IPS-NIHi11 (cell line): ENCODE results near the gene KIF3B.
"Not testable (repeated sequence)": the region's sequence is repeated elsewhere in the genome, so short reads cannot be mapped to it uniquely, and the experiment has no call there.

Source experiments
- DNase-seq: peaks from one replicate; pipeline ENCODE4 v3.0.0; 2012; ENCODE audit warnings: mixed read lengths, low spot score

Gene KIF3B

DNA sequence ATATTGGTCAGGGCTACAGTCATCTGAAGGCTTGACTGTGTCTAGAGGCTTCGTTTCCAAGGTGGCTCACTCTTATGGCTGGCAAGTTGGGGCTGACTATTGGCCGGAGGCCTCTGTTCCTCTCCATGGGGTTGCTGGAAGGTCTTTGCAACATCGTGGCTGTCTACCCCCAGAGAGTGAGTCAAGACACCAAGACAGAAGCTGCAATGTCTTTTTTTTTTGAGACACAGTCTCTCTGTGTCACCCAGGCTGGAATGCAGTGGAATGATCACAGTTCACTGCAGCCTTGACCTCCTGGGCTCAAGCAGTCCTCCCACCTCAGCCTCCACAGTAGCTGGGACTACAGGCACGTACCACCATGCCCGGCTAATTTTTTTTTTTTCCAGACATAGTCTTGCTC, 29.4 kb upstream of the KIF3B start:
- no peak for DNase-seq

DNA sequence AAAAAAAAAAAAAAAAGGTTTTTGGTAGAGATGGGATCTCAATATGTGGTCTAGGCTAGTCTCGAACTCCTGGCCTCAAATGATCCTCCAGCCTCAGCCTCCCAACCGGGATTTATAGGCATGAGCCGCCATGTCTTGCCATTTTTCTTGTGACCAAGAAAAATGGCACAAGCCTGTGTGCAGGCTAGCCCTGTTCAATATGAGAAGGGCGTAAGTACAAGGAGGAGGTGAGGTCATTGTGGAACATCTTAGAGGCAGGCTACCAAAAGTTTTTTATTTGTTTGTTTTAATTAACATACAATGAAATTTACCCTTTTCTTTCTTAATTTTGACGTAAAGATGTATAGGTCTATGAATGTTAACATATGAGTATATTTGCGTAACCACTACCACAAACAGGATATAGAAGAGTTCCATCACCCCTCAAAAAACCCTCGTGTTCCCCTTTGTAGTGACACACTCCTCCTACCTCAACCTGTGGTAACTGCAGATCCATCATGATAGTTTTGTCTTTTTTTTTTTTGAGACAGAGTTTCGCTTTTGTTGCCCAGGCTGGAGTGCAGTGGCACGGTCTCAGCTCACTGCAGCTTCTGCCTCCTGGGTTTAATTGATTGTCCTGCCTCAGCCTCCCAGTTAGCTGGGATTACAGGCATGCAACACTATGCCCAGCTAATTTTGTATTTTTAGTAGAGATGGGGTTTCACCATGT, 28.3 kb upstream of the KIF3B start:
- no peak for DNase-seq

DNA sequence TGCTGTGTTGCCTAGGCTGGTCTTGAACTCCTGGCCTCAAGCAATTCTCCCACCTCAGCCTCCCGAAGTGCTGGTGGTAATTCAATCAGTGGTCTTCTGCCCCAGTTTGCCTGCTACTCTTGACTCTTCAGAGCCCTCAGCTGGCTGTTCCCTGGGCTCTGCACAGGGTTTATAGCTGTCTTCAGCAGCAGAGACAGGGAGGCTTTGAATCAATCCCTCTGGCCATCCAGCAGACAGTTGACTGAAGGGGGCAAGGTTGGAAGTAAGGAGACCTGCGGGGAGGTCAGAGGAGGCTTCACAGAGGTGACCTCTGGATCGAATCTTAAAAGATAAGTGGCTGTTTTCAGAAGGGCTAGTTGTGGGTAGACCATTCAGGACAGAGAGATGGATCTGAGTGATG, 26.0 kb upstream of the KIF3B start:
- DNase-seq, result no peak

DNA sequence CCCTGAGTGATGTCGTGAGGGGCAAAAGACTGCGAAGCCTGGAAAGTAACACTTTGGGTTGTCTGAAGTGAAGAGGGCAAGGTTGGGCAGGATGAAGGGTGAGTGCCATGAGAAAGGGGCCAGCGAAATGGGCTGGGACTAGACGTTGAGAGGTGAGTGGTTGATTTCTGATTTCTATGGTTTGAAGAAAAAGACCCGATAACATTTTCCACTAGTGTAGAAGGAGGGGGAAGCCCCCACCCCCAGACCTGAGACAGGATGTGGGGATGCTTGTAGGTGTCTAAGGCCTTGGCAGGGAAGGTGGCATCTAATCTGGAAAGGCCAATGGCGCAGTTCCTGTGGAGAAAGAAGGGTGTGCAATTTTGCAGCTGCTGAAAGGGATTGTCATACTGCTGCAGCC, 25.3 kb upstream of the KIF3B start:
- no peak for DNase-seq

DNA sequence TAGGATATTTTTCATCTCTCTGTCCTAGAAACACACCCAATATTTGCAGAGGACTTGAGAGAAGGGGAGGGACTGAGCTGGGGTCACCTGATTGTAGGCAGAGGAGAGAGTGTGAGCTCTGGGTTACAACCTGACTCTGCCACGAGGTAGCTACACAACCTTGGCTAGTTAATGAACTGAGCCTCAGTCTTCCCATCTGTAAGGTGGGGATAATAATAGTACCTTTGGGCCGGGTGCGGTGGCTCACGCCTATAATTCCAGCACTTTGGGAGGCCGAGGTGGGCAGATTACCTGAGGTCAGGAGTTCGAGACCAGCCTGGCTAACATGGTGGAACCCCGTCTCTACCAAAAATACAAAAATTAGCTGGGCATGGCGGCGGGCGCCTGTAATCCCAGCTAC, 16.5 kb upstream of the KIF3B start:
- DNase-seq, result not testable (repeated sequence)

DNA sequence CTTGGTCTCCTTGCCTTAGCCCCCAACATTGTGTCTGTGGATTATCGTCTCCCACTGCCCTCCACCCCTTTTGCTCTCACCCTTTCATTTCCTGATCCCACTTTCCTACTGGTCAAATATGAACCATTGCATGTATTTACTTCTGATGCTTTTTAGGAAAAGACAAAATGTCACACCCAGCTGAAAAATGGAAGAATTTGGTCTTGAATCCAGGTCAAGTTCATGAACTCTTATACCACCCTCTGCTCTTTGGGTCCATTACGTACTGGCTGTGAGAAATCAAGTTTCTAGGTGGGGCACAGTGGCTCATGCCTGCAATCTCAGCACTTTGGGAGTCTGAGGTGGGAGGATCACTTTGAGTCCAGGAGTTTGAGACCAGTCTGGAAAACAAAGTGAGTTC, 15.8 kb upstream of the KIF3B start:
- no peak for DNase-seq

DNA sequence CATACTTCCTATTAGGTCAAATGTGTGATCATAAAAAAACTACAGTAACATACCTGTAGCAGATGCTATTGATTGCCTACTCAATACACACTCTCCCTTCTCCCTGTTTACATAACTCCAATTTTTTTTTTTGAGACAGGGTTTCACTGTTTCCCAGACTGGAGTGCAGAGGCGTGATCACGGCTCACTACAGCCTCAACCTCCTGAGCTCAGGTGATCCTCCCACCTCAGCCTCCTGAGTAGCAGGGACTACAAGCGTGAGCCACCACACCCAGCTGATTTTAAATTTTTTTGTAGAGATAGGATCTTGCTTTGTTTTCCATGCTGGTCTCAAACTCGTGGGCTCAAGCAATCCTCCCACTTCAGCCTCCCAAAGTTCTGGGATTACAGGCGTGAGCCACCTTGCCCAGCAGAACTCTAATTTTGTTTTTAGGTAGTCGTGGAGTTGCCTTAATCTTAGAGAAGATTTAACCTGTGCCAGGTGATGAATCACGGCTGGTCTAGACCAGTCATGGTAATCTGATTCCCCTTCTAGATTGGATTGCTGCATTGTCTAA, 14.0 kb upstream of the KIF3B start:
- no peak for DNase-seq

DNA sequence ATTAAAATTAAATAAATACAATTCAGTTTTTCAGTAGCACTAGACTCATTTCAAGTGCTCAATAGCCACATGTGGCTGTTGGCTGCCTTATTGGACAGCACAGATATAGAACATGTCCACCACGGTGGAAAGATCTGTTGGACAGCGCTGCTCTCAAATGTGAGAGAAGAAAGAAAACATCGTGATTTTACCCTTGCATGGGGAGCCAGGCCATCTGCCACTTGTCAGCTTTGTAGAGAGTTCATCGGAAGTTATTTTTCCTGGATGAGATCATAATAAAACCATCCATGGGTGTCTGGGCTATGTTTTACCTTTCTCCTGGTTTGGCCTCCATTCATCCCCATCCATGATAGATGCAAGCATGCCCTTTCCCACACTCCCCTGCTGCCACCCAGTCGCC, 5.8 kb upstream of the KIF3B start:
- no peak for DNase-seq

DNA sequence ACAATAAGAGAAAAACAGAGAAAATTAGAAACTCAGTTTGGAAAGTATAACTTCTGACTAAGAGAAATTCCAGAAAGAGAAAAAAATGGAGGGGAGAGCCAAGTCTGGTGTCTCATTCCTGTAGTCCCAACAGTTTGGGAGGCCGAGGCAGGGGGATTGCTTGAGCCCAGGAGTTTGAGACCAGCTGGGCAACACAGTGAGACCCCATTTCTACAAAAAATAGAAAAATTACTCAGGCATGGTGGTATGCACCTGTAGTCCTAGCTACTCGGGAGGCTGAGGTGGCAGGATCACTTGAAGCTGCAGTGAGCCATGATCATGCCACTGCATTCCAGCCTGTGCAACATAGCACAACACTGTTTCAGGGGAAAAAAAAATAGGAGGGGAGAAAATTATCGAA, 3.1 kb upstream of the KIF3B start:
- DNase-seq, result no peak

DNA sequence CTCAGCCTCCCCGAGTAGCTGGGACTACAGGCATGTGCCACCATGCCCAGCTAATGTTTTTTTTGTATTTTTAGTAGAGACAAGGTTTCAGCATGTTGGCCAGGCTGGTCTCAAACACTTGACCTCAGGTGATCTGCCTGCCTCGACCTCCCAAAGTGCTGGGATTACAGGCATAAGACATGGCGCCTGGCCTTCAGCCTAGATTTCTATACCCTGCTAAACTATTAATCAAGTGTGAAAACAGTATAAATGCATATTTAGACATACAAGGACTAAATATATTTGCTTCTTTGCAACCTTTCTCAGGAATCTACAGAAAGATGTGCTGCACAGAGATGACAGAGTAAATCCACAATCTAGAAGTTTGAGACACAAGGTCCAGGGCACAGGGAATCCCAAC, 2.3 kb upstream of the KIF3B start:
- not testable (repeated sequence) for DNase-seq

DNA sequence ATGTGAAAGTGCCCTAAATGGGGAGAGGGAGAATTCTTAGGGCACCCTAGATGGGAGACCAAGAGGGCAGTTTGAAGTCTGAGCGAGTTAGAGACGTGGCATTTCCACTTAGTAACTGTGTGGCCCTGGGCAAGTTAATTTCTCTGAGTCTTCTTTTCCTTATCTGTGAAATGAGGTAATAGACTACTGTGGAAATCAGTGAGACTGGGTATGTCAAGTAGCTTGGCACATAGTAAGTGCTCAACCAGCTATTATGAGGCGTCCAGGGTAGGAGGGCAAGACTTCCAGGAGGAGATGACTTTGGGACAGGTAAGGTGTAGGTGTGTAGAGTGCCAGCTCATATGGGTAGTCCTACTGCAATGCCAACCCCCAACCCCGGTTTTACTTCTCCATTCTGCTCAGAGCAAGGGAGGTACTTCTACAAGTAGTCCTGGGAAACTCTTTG, 770 bp downstream of the KIF3B start:
- no peak for DNase-seq

DNA sequence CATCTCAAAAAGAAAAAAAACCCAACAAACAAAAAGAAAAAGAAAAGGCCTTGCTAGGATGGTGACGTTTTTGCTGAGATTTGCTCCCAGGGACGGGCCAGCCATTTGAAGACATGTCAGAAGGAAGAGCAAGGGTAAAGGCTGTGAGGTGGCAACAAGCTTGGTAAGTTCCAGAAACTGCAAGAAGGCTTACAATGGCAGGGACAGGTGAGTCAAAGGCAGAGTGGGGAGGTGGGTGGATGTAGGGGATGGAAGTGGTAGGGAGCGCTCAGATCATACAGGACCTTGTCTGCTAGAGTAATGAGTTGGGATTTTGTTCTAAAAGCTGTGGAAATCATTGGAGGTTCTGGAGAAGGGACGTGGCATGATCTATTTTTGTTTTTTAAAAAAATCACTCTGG, 4.3 kb downstream of the KIF3B start:
- no peak for DNase-seq

DNA sequence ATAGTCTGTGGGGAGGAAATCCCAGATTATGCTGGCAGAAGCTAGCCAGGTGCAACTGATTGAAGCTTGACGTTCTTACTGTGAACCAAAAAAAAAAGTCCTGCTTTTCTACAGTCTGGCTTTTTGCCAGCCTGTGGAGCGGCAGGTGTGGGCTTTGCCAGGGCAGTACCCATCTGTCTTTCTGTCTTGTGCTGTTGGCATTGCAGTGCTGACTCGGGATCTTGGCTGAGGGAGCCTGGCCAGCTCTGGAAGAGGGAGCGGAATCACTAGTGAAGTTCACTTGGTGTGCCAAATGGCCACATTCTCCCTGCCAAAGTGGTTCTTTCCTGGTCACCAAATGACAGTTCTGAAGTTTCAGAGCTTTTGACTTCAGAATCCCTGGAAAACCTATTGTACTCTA, 5.0 kb downstream of the KIF3B start:
- no peak for DNase-seq

DNA sequence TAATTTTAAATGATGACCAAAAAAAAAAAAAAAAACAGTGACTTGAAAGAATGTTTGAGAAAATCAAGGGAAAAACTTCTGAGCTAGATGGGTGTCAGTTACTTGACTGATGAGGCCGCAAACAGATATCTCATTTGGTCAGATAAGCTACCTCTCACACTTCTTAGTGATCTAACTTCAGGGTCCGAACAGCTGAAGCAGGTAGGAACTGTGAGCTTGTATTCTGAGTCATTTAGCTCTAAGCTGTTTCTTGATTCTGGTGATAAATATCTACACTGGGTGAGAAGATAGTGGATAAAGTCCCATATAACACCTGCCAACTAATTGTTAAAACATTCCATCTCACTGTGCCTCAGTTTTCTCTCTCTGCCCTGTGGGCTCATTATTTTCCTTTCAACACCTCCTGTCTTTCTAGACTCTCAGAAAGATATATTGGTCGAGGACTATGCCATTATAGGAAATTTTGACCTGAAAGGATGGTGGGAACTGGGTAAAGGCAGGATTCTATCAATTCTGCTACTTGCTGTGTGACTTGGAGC, 7.7 kb downstream of the KIF3B start:
- no peak for DNase-seq

DNA sequence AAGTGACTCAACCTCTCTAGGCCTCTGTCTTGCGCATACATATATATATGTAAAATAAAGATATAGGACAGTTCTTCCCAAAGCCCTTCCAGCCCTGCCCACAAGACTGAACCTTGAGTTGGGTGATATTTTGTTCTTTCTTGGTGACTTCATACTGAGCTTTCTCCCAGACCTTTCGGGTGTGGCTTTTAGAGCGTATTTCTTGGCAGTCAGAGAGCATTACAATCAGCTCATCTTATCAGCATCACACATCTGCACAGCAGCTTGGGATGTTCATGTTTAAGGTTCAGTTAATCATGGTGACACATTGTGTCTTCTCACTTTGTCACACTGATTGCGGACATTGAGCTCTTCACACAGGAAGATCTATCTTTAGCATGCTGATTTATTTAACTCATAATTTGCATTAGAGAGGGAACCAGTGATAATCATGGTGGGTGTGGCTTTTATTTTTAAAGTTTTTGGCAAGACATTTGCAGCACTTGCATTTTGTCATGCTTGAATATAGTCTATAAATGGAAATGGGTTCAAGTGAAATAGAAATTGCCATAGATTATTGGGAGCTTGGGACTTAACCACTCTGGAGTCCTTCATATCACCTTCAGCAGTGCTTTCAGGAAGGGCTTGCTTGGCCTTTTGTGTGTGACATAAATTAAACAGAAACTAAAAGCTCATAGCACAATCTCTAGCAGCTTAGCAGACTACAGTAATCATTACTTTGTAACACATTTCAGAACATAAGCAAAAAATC, 8.3 kb downstream of the KIF3B start:
- no peak for DNase-seq

DNA sequence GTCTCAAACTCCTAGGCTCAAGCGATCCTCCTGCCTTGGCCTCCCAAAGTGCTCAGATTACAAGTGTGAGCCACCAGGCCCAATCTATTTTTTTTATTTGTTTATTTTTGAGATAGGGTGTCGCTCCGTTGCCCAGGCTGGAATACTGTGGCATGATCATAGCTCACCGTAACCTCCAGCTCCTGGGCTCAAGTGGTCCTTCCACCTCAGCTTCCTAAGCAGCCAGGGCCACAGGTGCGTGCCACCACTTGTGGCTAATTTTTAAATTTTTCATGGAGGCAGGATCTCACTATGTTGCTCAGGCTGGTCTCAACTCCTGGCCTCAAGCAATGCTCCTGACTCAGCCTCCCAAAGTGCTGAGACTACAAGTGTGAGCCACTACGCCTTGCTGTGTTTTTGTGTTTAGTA, 9.8 kb downstream of the KIF3B start:
- no peak for DNase-seq

DNA sequence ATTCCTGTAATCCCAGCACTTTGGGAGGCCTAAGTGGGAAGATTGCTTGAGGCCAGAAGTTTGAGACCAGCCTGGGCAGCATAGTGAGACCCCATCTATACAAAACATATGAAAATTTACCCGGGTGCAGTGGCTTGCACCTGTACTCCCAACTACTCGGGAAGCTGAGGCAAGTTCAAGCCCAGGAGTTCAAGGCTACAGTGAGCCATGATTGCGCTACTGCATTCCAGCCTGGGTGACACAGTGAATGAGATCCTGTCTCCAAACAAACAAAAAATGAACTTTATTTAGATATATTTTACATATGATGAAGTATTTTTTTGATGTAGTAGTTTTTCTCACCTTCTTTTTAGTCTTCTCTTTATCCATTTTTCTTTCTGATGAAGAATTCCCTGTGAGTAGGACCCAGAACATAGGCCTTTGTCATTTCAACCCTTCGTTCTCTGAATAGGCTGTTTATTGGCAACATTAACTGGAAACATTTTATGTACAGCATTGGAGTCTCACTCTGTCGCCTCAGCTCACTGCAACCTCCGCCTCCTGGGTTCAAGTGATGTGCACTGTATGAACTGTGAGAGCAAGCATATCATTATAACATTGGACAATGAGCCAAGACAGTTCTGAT, 10.9 kb downstream of the KIF3B start:
- no peak for DNase-seq

DNA sequence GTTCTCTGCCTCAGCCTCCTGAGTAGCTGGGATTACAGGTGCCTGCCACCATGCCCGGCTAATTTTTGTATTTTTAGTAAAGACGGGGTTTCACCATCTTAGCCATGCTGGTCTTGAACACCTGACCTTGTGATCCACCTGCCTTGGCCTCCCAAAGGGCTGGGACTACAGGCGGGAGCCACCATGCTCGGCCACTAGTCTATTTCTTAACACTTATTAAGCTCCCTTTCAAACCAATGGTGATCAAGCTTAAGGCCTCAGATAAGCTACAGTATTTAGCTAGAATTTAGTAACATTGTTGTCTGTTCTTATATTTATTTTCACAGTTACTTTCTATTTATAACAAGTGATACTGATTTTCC, 11.8 kb downstream of the KIF3B start:
- not testable (repeated sequence) for DNase-seq

DNA sequence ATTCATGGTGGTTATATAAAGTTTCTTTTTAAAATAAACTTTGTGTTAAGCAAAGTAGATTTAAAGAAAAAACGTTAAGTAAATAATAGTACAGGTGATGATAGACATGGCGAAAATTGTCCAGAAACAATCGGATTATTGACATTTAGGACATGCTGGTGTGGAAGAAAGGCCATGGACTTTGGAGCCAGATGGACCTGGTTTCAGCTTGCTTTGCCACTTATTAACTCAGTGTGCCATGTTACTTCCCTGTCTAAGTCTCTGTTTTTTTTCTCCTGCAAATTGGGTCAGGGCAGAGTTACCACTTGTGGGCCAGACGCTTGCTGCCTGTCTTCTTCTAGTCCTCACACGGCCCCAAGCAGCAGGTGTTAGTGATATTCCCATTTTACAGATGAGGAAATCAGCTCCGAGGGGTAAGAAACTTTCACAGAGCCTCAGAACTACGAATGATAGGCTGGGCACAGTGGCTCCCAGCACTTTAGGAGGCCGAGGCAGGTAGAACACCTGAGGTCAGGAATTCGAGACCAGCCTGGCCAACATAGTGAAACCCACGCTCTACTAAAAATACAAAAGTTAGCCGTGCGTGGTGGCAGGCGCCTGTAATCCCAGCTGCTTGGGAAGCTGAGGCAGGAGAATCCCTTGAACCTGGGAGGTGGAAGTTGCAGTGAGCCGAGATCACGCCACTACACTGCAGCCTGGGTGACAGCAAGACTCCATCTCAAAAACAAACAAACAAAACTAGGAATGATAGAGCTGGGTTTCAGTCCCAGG, 12.4 kb downstream of the KIF3B start:
- DNase-seq, result no peak

DNA sequence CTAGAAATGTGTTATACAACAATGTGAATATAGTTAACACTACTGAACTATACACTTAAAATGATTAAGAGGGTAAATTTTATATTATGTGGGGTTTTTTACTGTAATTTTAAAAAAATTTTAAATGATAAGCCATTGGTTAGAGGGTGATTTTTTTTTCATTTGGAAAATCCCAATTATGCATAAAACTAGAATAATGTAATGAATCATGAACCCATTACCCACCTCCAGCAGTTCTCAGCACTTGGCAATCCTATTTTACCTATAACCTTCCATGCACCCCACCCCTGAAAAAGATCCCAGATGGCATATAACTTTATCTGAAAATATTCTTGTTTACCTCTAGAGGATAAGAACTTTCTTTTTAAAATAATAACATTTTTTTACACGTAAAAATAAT, 13.7 kb downstream of the KIF3B start:
- no peak for DNase-seq

DNA sequence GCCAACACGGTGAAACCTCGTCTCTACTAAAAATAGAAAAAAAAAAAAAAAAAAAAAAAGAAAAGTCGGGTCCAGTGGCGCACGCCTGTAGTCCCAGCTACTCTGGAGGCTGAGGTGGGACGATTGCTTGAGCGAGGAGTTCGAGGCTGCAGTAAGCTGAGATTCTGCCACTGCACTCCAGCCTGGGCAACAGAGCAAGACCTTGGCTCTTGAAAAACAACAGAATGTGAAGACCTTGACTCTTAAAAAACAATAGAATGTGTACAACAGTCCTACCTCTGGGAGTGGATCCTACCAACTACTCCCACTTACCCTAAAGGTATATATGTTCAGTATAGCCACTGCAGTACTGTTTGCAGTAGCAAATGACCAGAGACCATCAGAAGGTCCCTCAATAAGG, 15.1 kb downstream of the KIF3B start:
- no peak for DNase-seq

DNA sequence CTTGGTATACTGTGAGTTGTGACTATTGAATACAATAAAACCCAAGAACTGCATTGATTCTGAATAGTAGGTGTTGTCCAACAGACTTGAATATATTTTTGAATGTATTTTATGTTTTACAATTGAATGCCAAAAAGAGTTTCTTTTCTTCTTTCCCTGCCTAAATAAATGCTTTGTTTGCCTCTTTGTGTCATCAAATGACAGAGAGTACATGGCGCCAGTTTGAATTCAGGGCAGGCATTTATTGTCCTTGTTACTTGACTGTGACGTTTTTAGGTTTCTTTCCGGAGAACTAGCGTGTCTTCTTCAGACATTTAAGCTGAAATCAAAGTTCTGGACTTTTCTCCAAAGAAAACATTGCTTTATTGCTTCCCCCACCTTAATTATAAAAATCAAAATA, 16.6 kb downstream of the KIF3B start:
- no peak for DNase-seq
